ENCODE measurements around the gene MBD1.
"Not testable (repeated sequence)": the region's sequence is repeated elsewhere in the genome, so short reads cannot be mapped to it uniquely, and the experiment has no call there.

MBD1 gene

GRCh38 chr18:50281295-50281971, at the start of gene MBD1:
Gene MBD1, minus strand, starts transcription at chr18:50281523. Its CDS starts 1,531 bp downstream, at chr18:50279992.
- DNase-seq (ENCODE audit: low read depth), result peak; percentile 91

GRCh38 chr18:50330176-50330575, 48.9 kb upstream of the MBD1 start:
- no peak for DNase-seq (ENCODE audit: low read depth)

- DNase-seq (ENCODE audit: low read depth), result no peak
Observed at GRCh38 chr18:50327983-50328382, 46.7 kb upstream of the MBD1 start.

- no peak for DNase-seq (ENCODE audit: low read depth)
Observed at GRCh38 chr18:50320719-50321118, 39.4 kb upstream of the MBD1 start.

GRCh38 chr18:50315100-50315871, 34.0 kb upstream of the MBD1 start:
- no peak for DNase-seq (ENCODE audit: low read depth)

GRCh38 chr18:50313873-50314460, 32.6 kb upstream of the MBD1 start:
- no peak for DNase-seq (ENCODE audit: low read depth)

- DNase-seq (ENCODE audit: low read depth), result no peak
Observed at GRCh38 chr18:50313031-50313607, 31.8 kb upstream of the MBD1 start.

GRCh38 chr18:50312296-50313030, 31.1 kb upstream of the MBD1 start:
- DNase-seq (ENCODE audit: low read depth), result no peak

- DNase-seq (ENCODE audit: low read depth), result no peak
Observed at GRCh38 chr18:50311650-50312049, 30.3 kb upstream of the MBD1 start.

GRCh38 chr18:50310080-50310479, 28.8 kb upstream of the MBD1 start:
- DNase-seq (ENCODE audit: low read depth), result no peak

GRCh38 chr18:50308851-50309250, 27.5 kb upstream of the MBD1 start:
- DNase-seq (ENCODE audit: low read depth), result not testable (repeated sequence)

GRCh38 chr18:50307738-50308470, 26.6 kb upstream of the MBD1 start:
- peak; percentile 80 for DNase-seq (ENCODE audit: low read depth)

- DNase-seq (ENCODE audit: low read depth), result no peak
Observed at GRCh38 chr18:50307400-50307737, 26.0 kb upstream of the MBD1 start.

- DNase-seq (ENCODE audit: low read depth), result no peak
Observed at GRCh38 chr18:50306944-50307343, 25.6 kb upstream of the MBD1 start.

GRCh38 chr18:50301074-50301473, 19.8 kb upstream of the MBD1 start:
- no peak for DNase-seq (ENCODE audit: low read depth)

- no peak for DNase-seq (ENCODE audit: low read depth)
Observed at GRCh38 chr18:50299626-50300388, 18.5 kb upstream of the MBD1 start.

GRCh38 chr18:50298443-50299284, 17.3 kb upstream of the MBD1 start:
- DNase-seq (ENCODE audit: low read depth), result no peak

- peak; percentile 64 for DNase-seq (ENCODE audit: low read depth)
Observed at GRCh38 chr18:50297621-50298442, 16.5 kb upstream of the MBD1 start.

- DNase-seq (ENCODE audit: low read depth), result no peak
Observed at GRCh38 chr18:50293039-50293438, 11.7 kb upstream of the MBD1 start.

All from activated T-cell treated with anti-CD3 and anti-CD28 coated beads for 48 hours (primary cell).